HG03045 (cell line): ENCODE measurements around the gene DERA.
"Not testable (repeated sequence)": the region's sequence is repeated elsewhere in the genome, so short reads cannot be mapped to it uniquely, and the experiment has no call there.

ENCODE experiments used
- ATAC-seq: cut with Tn5 transposase; IDR thresholded peaks from one replicate; pipeline ENCODE4 v1.9.1; 2021; ENCODE audit warnings: mild to moderate bottlenecking, moderate library complexity; ENCODE audit not compliant: unreplicated experiment

The DERA gene

GRCh38 chr12:15997910-15998309 lies 86.8 kb downstream of the DERA start:
- no peak for ATAC-seq

GRCh38 chr12:16002880-16003279 lies 91.7 kb downstream of the DERA start:
- ATAC-seq, result no peak

- no peak for ATAC-seq
Observed at GRCh38 chr12:16003460-16003859, 92.3 kb downstream of the DERA start.

GRCh38 chr12:16006752-16007151 lies 95.6 kb downstream of the DERA start:
- ATAC-seq, result no peak

- ATAC-seq, result no peak
Observed at GRCh38 chr12:16008421-16008824, 97.3 kb downstream of the DERA start.

- ATAC-seq, result no peak
Observed at GRCh38 chr12:16012117-16012516, 101.0 kb downstream of the DERA start.

GRCh38 chr12:16013722-16014121 lies 102.6 kb downstream of the DERA start:
- not testable (repeated sequence) for ATAC-seq

GRCh38 chr12:16014394-16014793 lies 103.3 kb downstream of the DERA start:
- not testable (repeated sequence) for ATAC-seq

GRCh38 chr12:16016748-16017147 lies 105.6 kb downstream of the DERA start:
- no peak for ATAC-seq

GRCh38 chr12:16018306-16018705 lies 107.2 kb downstream of the DERA start:
- ATAC-seq, result no peak

GRCh38 chr12:16019136-16019535 lies 108.0 kb downstream of the DERA start:
- ATAC-seq, result no peak

- ATAC-seq, result no peak
Observed at GRCh38 chr12:16020031-16020430, 108.9 kb downstream of the DERA start.

GRCh38 chr12:16021026-16021425 lies 109.9 kb downstream of the DERA start:
- no peak for ATAC-seq

GRCh38 chr12:16021676-16022075 lies 110.5 kb downstream of the DERA start:
- no peak for ATAC-seq

- no peak for ATAC-seq
Observed at GRCh38 chr12:16027002-16027401, 115.9 kb downstream of the DERA start.

- ATAC-seq, result no peak
Observed at GRCh38 chr12:16030744-16031143, 119.6 kb downstream of the DERA start.

GRCh38 chr12:16034136-16034817 lies 123.1 kb downstream of the DERA start:
- no peak for ATAC-seq

GRCh38 chr12:16036073-16036472 lies 124.9 kb downstream of the DERA start:
- no peak for ATAC-seq

- no peak for ATAC-seq
Observed at GRCh38 chr12:16037533-16037932, 126.4 kb downstream of the DERA start.

GRCh38 chr12:16043480-16043879 lies 132.3 kb downstream of the DERA start:
- ATAC-seq, result no peak

GRCh38 chr12:16046266-16046665 lies 135.1 kb downstream of the DERA start:
- no peak for ATAC-seq

- ATAC-seq, result no peak
Observed at GRCh38 chr12:16048511-16048910, 137.4 kb downstream of the DERA start.

- no peak for ATAC-seq
Observed at GRCh38 chr12:16056910-16057309, 145.8 kb downstream of the DERA start.
